GM23248 (cell line): ENCODE results near the gene ITGB2.

Experiments used
- EZH2 ChIP-seq: fragments of 200-600 bp; sonication (generic); IDR thresholded peaks from 2 replicates; pipeline ENCODE4 v1.6.1; 2018; ENCODE audit warnings: antibody characterized with exemption, mild to moderate bottlenecking; ENCODE audit not compliant: insufficient read depth, poor library complexity, severe bottlenecking
- EZH2phosphoT487 ChIP-seq: fragments of 200-600 bp; sonication (generic); IDR thresholded peaks from 2 replicates; pipeline ENCODE4 v1.6.1; 2018; ENCODE audit warnings: antibody characterized with exemption, moderate library complexity, mild to moderate bottlenecking, low read depth; ENCODE audit not compliant: insufficient read depth

DNA sequence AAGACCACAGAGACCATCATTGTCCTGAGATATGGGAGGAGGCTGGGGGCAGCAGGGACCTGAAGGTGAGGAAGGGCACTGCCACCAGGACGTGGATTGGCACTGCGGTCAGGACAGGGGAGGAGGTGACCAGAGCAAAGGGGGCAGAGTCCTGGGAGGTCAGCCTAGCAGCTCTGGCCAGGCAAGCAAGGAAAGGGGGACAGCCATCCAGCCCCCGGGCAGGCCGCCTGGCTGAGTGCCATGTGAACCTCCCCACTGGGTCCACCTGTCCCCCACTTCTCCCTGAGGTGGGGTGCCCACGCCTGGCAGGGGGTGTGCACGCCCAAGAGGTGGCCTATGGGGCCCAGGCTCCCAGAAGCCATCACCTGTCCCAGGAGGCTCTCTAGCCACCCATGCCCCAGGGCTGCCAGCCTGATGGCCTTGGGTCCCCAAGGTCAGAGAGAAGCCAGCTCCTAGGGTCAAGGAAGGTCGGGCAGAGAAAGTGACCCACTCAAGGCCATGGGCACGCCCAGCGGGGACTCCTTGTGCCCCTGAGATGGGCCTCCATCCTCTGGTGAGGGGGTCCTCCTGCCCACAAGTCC, 29.6 kb downstream of the ITGB2 start:
- no peak for TF ChIP-seq EZH2
- TF ChIP-seq EZH2phosphoT487 = no peak
